Endothelial cell of umbilical vein (primary cell): Measurements from ENCODE around the gene GATA3. TPM values are rescaled to one million over a fixed set of nuclear protein-coding genes. Genes with fewer than 3 reads are reported as not detected.

Experiments used
- BruUV-seq: library from RNA; stranded (reverse); fragments of 400-500 nt; replicated peaks from 2 replicates; lab custom pipeline; 2021; lab: Mats Ljungman, UMichigan
- CTCF ChIA-PET: fragments of 300-600, 350-600 bp; sonication (Branson Sonifier 250); formaldehyde crosslinking; loops from one replicate; lab custom pipeline; 2021; ENCODE audit warnings: antibody characterized with exemption, inconsistent platforms; lab: Charles Lee
- POLR2A ChIA-PET: fragments of 300-600, 350-600 bp; sonication (Branson Sonifier 250); formaldehyde crosslinking; loops from one replicate; lab custom pipeline; 2021; ENCODE audit warnings: antibody characterized with exemption, inconsistent platforms; lab: Charles Lee
- DNase-seq: peaks from one replicate; pipeline ENCODE4 v3.0.0-alpha.2; 2011; ENCODE audit warnings: low read depth, low spot score
- FAIRE-seq: peaks from 2 replicates; lab custom pipeline; 2011; peaks lifted over from hg19 to GRCh38; lab: Jason Lieb, UNC
- H2AFZ ChIP-seq: 2 replicates; pipeline ENCODE4 v1.6.0; 2012; ENCODE audit warnings: low read depth, low read length, control low read depth, inconsistent platforms
- H3K27ac ChIP-seq: 2 replicates; pipeline ENCODE4 v1.5.1; 2011; ENCODE audit warnings: low read depth, mild to moderate bottlenecking, control low read depth, low read length, moderate library complexity; ENCODE audit not compliant: insufficient read depth
- H3K27me3 ChIP-seq, 2 experiments: 2 replicates each; pipeline versions ENCODE4 v1.6.0 to v1.6.1; 2011; ENCODE audit warnings: low read length in 2 of 2, mixed read lengths in 1 of 2; ENCODE audit not compliant: control insufficient read depth in 2 of 2, insufficient read depth in 2 of 2
- H3K36me3 ChIP-seq, 2 experiments: 2 replicates in 1 of 2; 3 replicates in 1 of 2; pipeline ENCODE4 v1.5.1; 2011; ENCODE audit warnings: low read length in 2 of 2, mild to moderate bottlenecking in 1 of 2, moderate library complexity in 1 of 2; ENCODE audit not compliant: control insufficient read depth in 2 of 2, insufficient read depth in 2 of 2; ENCODE audit errors: extremely low read depth in 1 of 2
- H3K4me1 ChIP-seq: 3 replicates; pipeline ENCODE4 v1.5.1; 2011; ENCODE audit warnings: mild to moderate bottlenecking, low read length; ENCODE audit not compliant: control insufficient read depth, insufficient read depth; ENCODE audit errors: extremely low read depth
- H3K4me2 ChIP-seq: 2 replicates; pipeline ENCODE4 v1.6.1; 2011; ENCODE audit warnings: low read length, control low read depth, mixed read lengths; ENCODE audit not compliant: insufficient read depth
- H3K4me3 ChIP-seq, 3 experiments: fragments of 200-600 bp in 1 of 3; sonication (generic), shearing (Covaris generic) in 1 of 3; replicated peaks in 1 of 3; 2 replicates each; pipeline ENCODE4 v1.5.1; 2011 to 2016; ENCODE audit warnings: control low read depth in 3 of 3, low read length in 3 of 3, mild to moderate bottlenecking in 2 of 3, inconsistent platforms in 1 of 3, low read depth in 1 of 3, moderate library complexity in 1 of 3; ENCODE audit not compliant: insufficient read depth in 1 of 3
- H3K79me2 ChIP-seq: 2 replicates; pipeline ENCODE4 v1.6.0; 2012; ENCODE audit warnings: low read length, inconsistent platforms; ENCODE audit not compliant: control insufficient read depth, insufficient read depth
- H3K9ac ChIP-seq: replicated peaks from 2 replicates; pipeline ENCODE3; 2011; ENCODE audit warnings: low read length, control low read depth; ENCODE audit not compliant: insufficient read depth; ENCODE audit errors: extremely low read depth
- H3K9me1 ChIP-seq: replicated peaks from 3 replicates; pipeline ENCODE4 v1.6.0; 2011; ENCODE audit warnings: mild to moderate bottlenecking, low read length; ENCODE audit not compliant: control insufficient read depth, insufficient read depth; ENCODE audit errors: extremely low read depth
- H3K9me3 ChIP-seq: replicated peaks from 2 replicates; pipeline ENCODE4 v1.5.1; 2012; ENCODE audit warnings: low read length, inconsistent platforms; ENCODE audit not compliant: control insufficient read depth, insufficient read depth
- H4K20me1 ChIP-seq: replicated peaks from 2 replicates; pipeline ENCODE3; 2011; ENCODE audit warnings: mild to moderate bottlenecking, low read length; ENCODE audit not compliant: control insufficient read depth, insufficient read depth; ENCODE audit errors: extremely low read depth
- CTCF ChIP-seq, 2 donors: IDR thresholded peaks; 1 replicate in 1 of 2; 2 replicates in 1 of 2; pipeline ENCODE4 v1.5.1; 2011; ENCODE audit warnings: low read length in 2 of 2, mild to moderate bottlenecking in 2 of 2, moderate library complexity in 2 of 2, control low read depth in 1 of 2, inconsistent platforms in 1 of 2, low read depth in 1 of 2; ENCODE audit not compliant: insufficient read depth in 1 of 2; ENCODE audit errors: extremely low read depth in 1 of 2
- EZH2 ChIP-seq: IDR thresholded peaks from 2 replicates; pipeline ENCODE4 v1.6.1; 2012; ENCODE audit warnings: borderline replicate concordance, low read depth, mild to moderate bottlenecking, moderate library complexity, low read length, inconsistent platforms; ENCODE audit not compliant: severe bottlenecking
- FOS ChIP-seq: IDR thresholded peaks from 2 replicates; pipeline ENCODE4 v1.6.1; 2011; ENCODE audit warnings: mild to moderate bottlenecking, low read length, moderate library complexity, borderline replicate concordance; ENCODE audit not compliant: insufficient read depth
- GATA2 ChIP-seq: IDR thresholded peaks from 2 replicates; pipeline ENCODE4 v1.7.0; 2011; ENCODE audit warnings: low read depth, mild to moderate bottlenecking, moderate library complexity, mixed read lengths, low read length; ENCODE audit not compliant: insufficient read length, insufficient read depth
- JUN ChIP-seq: IDR thresholded peaks from 2 replicates; pipeline ENCODE4 v1.6.1; 2011; ENCODE audit warnings: borderline replicate concordance, low read depth; ENCODE audit not compliant: insufficient read length, insufficient read depth
- MYC ChIP-seq: IDR thresholded peaks from one replicate; pipeline ENCODE4 v1.6.1; 2011; ENCODE audit warnings: mild to moderate bottlenecking, low read depth, low read length
- POLR2A ChIP-seq: IDR thresholded peaks from 2 replicates; pipeline ENCODE4 v1.6.1; 2012; ENCODE audit warnings: low read depth, mild to moderate bottlenecking, control low read depth, low read length
- POLR2AphosphoS5 ChIP-seq: IDR thresholded peaks from 2 replicates; pipeline ENCODE4 v1.6.1; 2012; ENCODE audit warnings: low read depth, mild to moderate bottlenecking, control low read depth, low read length, moderate library complexity; ENCODE audit not compliant: insufficient read depth
- dilution Hi-C: fragments of 300-500 bp; cut with MboI; formaldehyde crosslinking; loops from one replicate; pipeline ENCODE4 v1.15.0; 2019; ENCODE audit warnings: low sequenced_read_pairs; ENCODE audit not compliant: extremely low pct_ligation_motif_present
- intact Hi-C: fragments of 100-400 bp; cut with micrococcal nuclease; formaldehyde crosslinking; loops from one replicate; pipeline ENCODE4 v1.10.0; 2022
- polyA plus RNA-seq, 4 experiments: library from polyadenylated mRNA; depleted of rRNA in 3 of 4; stranded (reverse) in 3 of 4; unstranded in 1 of 4; fragments of >200 nt; gene quantifications; 2 replicates each; pipeline versions ENCODE4 v1.2.1 to v1.2.3, GENCODE V29; 2011 to 2012; ENCODE audit warnings: missing spikeins in 1 of 4
- total RNA-seq: library from RNA; stranded (reverse); gene quantifications from 2 replicates; pipeline ENCODE4 v1.2.3, GENCODE V29; 2021
- TF ChIP-seq, protein P1 (sequence below): IDR thresholded peaks from 2 replicates; pipeline ENCODE4 v1.6.1; 2011; ENCODE audit not compliant: insufficient read depth, insufficient read length

The GATA3 gene
- total and polyA plus RNA-seq, 2 donors (not counting 3 experiments of a cell fraction or from before 2014, with no cell fraction given), result 9.3 to 33.0 TPM

DNA sequence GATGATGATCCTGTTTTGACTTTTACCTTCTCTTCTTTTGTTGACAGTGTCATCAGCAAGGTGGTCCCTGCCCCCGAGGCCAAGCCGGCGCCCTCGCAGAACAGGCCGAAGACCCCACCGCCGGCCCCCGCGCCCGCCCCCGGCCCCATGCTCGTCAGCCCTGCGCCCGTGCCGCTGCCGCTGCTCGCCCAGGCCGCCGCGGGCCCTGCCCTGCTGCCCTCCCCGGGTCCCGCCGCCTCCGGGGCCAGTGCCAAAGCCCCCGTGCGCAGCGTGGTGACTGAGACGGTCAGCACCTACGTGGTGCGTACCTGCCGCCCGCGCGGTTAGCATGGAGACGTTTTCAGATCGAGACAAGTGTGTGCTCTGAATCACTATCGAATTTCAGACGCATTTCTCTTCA lies 45.5 kb upstream of the GATA3 start:
- no peak for TF ChIP-seq POLR2A
- TF ChIP-seq, protein P1, sequence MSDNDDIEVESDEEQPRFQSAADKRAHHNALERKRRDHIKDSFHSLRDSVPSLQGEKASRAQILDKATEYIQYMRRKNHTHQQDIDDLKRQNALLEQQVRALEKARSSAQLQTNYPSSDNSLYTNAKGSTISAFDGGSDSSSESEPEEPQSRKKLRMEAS, result no peak
- TF ChIP-seq CTCF (IDR thresholded peaks at IDR 0.05; ENCODE audit: extremely low read depth in 1 of 2, insufficient read depth in 1 of 2, low read depth in 1 of 2, low read length in 2 of 2), result no peak
- TF ChIP-seq GATA2, result no peak
- TF ChIP-seq EZH2, result no peak
- no peak for TF ChIP-seq POLR2AphosphoS5
- TF ChIP-seq JUN, result no peak
- TF ChIP-seq FOS, result no peak
- TF ChIP-seq MYC, result no peak
- no peaks in the 10 kb centered on the region for H3K9me1 ChIP-seq
- no peak overlapping the region for H2AFZ ChIP-seq
- no peak for FAIRE-seq
- no peak overlapping the region for H3K4me2 ChIP-seq
- CTCF ChIA-PET, result no interaction called here
- no peak for DNase-seq
- POLR2A ChIA-PET, result no interaction called here
- no peaks in the 10 kb centered on the region for H3K9me3 ChIP-seq
- H3K4me3 ChIP-seq, result no peak overlapping the region
- no peaks in the 10 kb centered on the region for H3K36me3 ChIP-seq
- H3K9ac ChIP-seq, result no peak overlapping the region
- H3K27ac ChIP-seq, result no peak overlapping the region
- dilution Hi-C loops, result no loop called here
- BruUV-seq, result no TSS peak
- H3K79me2 ChIP-seq, result no peaks in the 10 kb centered on the region
- H3K4me1 ChIP-seq, result no peaks in the 10 kb centered on the region
- no peaks in the 10 kb centered on the region for H4K20me1 ChIP-seq
- no peaks in the 10 kb centered on the region for H3K27me3 ChIP-seq
- intact Hi-C loops, result no loop called here
